Embryonic facial prominence (tissue), 1 donor: ENCODE measurements around the gene ISLR.

Experiments
- DNase-seq: peaks from one replicate; pipeline ENCODE4 v3.0.0-alpha.2; 2016; ENCODE audit errors: extremely low spot score

Gene ISLR

DNA sequence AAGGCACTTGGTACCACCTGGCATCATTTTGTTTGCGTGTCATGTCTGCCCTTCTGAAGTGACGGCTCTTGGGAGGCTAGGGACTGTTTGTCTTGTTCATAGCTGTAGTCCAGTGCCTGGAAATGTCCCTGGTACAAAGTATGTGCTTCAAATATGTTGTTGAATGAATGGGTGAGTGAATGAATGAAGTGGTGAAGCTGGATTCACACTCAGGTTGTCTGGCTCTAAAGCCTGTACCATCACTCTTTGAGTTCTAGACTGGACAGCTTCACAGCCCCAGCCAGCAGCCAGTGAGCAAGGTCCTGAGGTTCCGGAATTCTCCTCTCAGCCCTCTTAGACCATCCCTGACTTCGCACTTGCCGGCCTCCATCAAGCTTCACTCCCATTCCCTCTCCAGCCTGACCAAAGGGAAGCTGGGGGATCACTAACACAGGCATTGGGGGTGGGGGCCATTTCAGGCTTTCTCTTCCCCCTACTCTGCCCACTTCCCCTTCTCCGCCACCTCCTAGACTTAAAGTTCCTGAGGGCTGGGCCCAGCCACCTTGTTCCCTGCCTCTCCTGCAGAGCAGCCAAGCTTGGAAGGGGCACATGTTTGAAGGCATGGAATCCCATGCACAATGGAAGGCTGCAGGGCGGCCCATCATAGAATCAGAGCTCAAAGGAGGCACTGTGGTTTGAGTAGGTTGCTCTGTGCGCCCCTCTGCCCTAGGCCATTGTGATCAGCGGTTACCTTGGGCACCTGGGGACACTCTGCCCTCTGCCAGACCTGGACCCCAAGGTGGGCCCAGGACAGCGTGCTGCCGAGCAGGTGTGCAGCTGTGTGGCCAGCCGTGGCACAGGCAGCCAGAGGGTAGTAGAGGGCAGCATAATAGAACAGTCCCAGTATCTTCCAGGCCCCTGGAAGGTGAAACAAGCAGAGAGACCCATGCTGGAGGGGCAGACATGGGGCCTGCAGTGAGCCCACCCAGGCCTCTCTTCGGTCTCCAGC is 21.4 kb downstream of the ISLR start:
- no peak for DNase-seq

DNA sequence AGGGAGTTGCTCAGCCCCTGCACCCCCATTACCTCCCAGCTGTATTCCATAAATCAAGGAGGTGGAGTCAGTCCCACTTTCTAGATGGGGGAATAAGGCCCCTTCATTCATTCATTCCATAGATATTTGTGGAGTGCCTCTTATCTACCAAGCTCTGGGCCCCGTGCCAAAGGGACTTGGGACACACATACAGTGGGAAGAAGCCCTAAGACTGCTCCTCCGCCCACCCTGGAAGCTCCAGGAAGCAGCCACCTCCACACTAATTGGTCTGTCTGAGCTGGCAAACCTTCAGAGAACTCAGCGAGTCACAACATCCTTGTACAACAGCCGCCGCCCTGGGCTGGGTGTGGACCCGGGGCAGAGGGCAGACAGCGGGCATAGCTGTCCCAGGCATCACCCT is 22.7 kb downstream of the ISLR start:
- DNase-seq = no peak

DNA sequence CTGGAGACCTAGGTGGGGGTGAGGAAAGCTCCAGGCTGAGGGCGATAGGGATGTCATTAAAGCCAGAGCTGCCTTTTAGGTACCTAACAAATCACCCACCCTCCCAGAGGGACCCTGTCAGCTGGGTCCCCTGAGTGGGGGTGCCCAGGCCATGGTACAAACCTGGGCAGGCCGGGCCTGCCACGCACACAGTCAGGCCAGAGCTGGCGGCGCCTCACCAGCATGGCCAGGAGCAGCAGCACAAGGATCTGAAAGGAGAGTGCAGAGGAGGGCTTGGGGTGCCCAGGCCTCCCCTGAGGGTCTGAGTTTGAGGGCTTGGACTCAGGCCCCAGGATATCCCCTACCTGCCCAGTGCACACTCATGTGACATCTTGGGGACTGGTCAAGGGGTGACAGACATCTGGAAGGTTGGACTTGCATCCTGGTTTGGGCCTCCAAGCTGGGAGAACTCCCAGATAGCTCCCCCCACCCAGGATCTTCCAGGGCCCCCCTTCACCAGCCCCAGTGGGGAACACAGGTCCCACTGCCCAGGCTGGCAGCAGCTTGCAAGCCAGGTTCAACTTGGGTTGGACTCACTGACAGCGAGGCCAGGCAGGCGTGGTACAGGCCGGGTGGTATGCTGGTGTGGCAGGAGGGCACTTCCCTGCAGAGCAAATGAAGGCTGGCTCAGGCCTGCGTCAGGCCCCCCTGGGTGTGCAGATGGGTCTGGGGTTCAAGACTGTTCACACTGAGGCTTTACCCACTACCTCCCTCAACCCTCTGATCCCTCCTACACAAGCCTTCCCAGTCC is 23.9 kb downstream of the ISLR start:
- DNase-seq = no peak

DNA sequence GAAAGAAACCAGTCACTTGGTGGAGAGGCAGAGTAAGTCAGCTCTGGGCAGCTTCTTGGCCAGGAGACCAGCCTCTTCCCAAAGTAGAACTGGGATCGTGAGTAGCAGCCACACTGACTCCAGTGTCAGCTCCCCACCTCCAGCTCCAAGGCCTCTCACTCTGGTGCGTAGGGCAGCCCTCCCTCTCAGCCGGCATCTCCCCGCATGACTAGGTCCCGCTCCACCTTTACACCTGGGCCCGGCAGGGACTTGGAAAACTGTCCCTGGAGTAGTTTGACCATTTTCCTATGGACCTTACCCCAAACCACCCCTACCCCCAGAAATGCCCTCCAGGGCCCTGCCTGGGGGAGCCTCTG is 25.8 kb downstream of the ISLR start:
- DNase-seq = no peak

DNA sequence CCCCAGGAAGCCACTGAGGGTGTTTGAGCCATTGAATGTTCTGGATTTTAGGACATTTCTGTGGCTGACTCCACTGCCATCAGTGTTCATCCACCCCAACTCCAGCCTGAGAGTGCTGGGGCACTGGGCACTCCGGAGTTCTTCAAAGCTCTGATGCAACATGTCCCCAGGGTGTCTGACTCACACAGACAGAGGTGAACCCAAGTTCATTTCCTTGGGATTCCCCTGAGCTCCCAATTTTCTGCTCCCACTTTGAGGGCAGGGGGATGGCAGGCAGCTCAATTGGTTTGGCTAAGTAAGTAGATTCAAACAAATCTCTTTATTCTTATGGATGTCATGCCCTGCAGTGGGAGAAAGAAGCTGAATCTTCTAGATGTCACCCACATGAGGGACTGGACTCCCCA is 26.9 kb downstream of the ISLR start:
- no peak for DNase-seq

DNA sequence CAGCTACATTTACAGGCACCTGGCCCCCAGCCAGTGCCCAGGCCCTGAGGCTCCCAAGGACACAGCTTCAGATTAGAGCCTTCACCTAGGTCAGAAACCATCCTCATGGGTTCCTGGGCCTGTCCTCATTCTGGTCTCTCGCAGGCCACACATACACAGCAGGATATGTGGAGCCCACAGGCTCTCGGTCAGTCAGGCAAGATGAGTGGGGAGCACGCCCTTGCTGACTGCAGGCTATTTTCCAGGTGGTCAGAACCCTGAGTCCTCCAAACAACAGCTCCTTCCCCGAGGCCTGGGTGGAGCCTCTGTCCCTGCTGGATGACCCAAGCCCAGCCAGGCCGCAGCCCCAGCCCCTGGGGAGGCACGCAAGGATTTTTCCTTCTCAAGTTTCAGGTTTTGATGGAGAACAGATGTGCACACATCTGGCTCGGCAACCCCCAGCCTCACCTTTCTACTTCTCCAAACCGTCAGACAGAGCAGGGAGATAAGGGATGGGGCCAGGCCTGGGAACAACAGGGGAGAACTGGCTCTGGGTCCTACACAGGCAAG is 27.4 kb downstream of the ISLR start:
- no peak for DNase-seq

DNA sequence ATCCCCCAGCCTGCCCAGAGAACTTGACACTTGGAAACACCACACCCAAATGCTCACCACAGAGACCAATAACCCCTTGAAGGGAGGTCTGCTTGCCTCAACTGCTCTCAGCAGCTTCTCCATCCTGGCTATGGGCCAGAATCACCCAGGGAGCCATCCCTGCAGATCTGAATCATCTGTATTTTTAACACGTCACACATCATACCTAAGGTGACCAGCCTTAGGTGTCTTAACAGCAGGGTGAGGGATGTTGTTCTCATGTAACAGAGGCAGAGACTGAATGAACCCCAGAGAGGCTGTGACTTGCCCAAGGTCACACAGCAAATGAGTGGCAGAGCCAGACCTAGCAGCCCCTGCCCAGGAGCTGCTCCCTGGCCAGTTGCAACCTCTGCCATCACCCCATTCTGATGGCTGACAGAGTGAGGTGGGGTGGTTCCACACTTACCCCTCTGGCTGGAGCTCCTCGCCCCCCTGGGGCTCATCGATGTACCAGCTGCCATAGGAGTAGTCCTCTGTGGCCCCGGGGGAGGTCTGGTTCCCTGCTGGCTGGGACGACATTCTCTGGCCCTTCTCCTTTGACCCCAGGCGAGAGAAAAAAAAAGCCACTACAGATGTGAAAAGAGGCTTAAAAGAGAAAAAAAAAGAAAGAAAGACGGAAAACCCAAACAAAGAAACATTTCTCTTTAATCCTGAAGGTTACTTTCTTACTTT is 28.4 kb downstream of the ISLR start:
- no peak for DNase-seq

DNA sequence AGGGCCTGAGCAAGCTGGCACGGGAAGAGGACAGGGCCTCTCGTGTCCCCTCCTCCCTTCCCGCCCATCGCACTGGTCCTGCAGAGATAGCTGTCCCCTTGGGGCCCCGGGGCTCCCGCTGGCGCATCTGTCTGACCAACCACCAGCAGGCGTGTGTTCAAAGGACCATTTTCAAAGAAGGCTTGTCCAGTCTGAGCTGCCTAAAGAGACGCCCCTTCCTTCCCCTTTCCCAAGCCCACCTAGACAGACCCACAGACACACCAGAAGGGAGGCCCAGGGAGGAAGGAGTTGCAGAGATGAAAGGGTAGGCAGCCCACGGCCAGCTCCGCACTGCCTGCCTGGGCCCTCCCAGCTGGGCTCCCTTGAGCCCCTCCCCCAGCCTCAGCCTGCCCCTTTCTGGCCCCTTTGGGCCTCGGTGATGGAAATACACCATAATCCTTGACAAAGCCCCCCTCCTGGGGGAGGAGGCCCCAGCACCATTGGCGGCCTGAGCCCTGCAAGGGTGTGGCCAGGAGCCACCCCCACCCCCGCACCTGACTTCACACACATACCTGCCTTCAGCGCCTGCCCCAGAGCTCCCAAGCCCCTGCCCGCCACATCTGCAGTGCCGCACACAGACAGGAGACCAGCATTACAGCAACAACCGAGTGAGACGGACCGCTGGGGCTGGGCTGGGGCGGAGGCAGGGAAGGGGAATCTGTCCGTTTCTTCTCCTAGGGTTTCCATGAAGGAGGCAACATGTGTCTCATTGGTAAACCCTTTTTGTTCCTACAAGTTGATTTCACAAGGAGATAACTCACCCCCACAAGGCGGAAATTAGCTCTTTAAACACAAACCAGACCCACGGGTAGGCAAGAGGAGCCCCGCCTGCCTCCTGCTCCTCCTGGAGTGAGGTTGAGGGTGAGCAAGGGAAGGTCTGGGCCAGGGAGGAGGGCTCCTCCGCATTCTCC is 29.2 kb downstream of the ISLR start, which contains the start of gene STRA6:
TSS of gene STRA6 (minus strand) at position 336 of the 950 bp plus-strand sequence. CDS start 520 bp downstream, outside the sequence.
- no peak for DNase-seq

DNA sequence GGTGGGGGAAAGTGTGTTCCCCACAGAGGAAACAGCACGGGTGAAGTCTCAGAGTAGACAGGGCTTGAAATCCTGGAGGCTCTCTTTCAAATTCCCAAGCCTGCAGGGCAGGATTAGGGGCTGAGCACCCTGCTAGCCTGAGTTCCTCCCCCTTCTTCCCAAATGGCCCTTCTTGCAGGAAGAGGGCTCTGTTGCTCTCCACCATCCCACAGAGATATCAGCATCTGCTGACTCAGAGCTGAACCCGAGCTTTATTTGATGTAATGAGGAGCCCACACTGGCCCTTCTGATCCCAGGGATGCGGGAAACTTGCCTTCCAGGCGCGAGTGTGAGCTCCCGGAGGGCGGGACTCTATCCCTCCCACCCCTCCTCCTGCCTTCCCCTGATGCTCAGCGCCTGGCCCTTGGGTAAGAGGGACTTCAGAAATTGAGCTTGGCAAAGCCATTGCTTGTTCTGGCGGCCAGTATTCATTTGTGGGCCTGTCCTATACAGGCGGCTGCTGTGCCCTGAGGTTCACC is 30.5 kb downstream of the ISLR start:
- no peak for DNase-seq

DNA sequence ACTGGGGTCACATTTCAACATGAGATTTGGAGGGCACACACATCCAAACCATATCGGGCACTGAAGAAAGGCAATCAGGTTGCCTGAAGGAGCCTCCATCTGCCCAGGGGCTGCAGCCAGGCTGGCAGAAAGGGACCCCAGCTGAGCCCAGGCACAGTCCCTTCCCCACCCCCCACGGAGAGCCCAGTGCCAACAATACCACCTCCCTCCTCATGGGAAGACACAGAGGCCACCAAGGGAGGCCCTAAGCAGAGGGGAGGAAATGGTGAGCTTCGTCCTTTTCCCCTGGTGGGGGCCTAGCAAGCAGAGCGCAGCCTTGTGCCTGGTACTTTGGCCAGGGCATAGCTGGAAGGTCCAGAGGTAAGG is 32.1 kb downstream of the ISLR start:
- DNase-seq = no peak

DNA sequence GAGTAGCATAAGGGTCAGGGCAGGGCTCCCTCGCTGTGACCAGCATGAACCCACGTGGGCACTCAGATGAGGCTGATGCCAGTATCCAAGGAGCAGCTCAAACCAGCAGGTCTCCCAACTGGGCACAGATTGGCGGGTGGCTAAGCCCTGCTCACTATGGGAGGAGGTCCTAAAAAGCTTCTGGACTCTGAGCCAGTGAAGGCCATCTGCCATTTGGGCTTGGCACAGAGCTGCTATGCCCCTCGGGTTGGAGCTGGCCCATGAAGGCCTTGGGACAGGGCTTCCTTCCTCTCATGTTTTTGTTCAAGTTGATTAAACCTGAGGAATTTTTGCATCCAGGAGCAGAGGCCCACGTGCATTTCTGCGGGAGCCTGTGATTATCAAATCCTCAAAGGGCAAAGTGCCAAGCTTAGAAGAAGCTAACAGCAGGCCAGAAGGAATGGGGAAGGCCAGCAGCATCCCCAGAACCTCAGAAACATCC is 33.3 kb downstream of the ISLR start:
- no peak for DNase-seq

DNA sequence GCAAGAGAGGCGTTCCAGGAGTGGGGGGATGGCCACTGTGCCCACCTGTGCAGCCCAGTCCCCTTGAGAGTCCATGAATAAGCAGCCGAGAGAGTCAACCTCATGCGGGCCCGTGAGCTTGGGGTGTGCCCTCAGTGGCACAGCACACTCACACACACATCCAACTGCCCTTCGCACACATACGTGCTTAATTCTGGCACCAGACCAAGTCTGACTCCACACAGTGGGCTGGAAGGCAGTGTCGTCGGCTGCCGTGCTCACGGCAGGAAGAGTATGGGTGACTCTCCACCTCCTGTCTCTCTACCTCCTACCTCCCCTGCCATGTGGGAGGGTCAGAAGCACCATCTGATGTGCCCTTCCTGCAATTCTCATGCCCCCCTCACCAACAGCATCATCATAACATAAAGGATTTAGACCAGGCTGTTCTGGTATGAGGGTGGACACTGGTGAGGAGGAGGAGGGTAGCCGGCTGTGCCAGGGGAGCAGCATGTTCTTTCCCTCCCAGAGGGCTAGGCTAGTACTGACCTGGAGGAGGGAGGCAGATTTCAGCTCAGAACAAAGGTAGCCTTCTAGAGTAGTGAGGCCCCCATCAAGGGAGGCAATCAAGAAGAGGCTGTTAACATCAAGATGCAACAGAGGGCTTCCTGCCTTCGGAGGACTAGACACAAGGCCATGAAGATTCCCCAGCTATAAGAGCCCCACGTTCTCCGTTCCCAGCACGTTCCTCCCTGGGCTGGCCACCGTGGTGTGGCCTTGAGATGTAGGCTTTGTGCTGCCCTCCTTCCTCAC is 34.3 kb downstream of the ISLR start:
- DNase-seq = no peak

DNA sequence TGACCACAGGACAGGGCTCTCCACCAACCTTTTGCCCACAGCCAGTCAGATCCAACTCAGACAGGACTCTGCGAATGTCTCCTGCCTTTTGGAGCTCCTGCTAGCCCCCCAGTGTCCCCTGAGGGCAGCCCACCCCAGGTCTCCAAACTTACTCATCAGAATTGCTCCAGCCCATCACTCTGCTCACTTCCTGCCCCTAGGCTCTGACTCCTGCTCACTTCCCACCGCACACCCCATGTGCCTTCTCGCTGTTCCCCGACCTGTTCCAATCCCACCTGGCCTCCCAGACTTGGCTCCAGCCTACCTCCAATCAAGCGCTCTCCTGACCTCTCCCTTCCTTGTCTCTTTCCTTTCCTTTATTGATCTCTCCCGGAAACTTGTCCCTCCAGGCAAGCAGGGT is 35.0 kb downstream of the ISLR start:
- no peak for DNase-seq

DNA sequence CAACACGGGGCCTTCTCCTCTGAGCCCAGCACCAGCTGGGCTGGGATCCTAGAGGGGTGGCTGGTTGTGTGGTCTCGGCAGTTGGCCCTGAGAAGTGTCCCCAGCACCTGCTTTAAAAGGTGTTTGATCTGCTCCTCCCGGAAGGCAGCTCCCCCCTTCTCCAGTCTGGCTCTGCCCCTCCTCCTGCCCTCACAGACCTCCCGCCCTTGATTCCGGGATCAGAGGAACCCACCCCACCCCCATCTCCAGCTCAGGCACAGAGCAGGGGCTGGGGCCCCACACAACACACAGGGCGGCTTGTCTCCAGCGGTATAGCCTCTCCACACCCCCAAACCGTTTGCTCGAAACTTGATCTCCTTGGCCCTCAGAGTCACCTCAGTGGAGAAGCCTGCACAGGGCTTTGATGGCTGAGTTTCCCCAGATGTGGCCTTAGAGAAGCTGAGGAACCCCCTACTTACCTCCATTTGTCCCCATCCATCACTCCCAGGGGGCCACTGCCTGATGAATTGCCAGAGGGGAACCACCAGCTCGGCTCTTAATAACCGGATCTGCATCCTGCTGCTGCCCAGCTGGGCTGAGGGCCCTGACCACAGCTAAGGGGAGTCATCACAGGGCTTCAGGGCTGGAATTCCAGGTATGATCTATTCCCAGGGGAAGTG is 35.5 kb downstream of the ISLR start:
- DNase-seq = no peak

DNA sequence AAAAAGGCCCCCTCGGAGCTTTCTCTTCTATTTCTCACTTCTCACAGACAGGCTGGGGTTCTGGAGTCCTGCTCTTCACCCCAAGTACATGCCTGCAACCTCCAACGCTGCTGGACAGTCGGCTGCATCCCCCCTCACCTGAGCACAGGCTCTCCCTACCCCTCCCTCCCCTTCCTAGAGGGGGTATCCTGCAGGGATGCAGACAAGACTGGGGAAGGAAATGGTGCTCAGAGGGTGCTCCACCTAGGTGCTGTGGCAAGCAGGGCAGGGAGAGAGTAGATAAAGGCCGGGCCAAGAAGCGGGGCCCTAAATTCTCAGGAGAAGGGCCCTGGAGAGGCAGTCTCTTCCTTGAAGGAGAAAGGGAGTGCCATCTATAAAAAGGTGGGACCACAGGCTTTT is 36.0 kb downstream of the ISLR start:
- DNase-seq = no peak

DNA sequence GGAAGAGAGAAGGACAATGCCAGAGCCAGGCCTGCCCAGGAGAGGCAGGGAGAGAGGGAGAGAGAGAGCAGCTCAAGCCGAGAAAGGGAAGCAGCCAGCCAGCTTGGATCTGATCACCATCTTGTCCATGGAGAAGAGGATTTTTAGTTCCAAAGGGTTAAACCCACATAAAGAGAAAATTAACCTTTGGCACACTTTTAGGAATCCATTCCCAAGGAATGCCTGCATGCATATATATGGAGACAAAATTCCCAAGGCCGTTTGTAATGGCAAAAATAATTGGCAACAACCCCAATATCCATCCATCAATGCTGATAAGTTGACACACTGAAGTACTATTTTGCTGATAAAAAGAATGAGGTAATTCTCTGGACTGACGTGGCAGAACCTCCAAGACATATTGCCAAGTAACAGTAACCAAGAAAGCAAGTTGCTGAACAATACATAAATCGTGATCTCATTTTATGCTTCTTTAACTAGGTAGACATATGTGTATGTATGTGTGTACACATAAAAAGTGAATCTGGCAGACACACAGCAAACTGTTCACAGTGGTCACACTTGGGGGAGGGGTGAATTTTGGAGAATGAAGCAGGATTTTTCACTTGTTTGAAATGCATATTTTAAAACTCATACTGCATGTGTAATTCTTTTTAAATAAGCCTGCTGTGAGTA is 36.6 kb downstream of the ISLR start:
- DNase-seq = no peak

DNA sequence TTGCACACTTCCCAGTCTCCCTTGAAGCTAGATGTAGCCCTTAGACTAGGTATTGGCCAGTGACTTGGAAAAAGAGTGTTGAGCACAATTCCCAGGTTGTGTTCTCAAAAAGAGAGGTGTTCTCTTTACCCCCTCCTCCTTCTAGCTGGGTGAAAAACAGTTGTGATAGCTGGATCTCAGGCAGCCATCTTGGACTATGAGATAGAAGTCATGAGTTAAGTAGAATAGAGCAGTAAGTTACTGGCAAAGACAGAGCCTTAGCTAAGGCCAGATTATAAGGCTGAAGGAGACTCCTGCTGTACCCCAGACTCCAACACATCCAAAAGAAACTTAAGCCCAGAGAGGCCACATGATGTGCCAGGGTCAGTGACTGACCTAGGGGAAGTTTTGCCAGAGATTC is 37.2 kb downstream of the ISLR start:
- DNase-seq = no peak

DNA sequence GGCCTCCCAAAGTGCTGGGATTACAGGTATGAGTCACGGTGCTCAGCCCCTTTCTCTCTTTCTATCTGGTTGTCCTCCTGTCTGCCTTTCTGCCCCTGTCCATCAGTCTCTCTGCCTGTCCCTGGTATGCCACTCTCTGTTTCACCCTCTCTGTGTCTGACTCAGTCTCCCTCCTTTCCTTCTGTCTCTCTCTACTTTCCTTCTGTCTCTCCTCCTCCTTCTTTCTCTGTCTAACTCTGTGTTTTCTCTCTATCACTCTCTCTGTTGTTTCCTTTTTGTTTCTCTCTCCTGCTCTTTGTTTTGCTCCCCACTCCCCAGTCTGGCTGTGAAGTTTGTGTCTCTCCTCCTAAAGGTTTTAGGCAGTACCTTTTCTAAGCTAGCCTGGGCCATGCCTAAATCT is 38.1 kb downstream of the ISLR start:
- DNase-seq = no peak

DNA sequence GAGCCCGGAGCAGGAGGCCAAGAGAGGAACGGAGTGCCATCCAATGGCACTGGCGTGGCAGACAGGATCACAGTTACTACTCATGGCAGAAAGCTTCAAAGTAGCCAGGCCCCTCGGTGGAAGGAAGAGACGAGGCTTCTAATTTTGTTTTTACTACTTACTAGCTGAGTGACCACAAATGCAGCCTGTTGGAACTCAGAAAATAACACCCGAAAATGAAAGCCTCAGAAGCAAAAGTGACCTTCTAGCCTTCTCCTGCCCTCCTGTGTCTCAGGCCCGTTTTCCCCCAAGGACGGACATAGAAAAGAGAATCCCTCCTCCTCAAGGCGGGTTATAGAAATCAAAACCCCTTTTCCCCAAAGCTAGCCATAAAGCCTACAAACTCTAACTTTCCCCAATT is 39.0 kb downstream of the ISLR start:
- DNase-seq = no peak
